Measurements from ENCODE around the gene CEP41. TPM values are rescaled to one million over a fixed set of nuclear protein-coding genes. Genes with fewer than 3 reads are reported as not detected.

The CEP41 gene
- total RNA-seq, 4 donors from 2014 or later = 1.9 to 6.8 (median 3.2) TPM

- H3K36me3 ChIP-seq = no peaks in the 10 kb centered on the region
- peak overlapping the region in 1 of 4 donors; percentile 27 for H3K27ac ChIP-seq
- no peak overlapping the region for H3K4me3 ChIP-seq
- no peaks in the 10 kb centered on the region for H3K4me1 ChIP-seq
- intact Hi-C loops (cut with DNase I) = no loop called here
- no peaks in the 10 kb centered on the region for H3K27me3 ChIP-seq
- no peak for DNase-seq
- H3K9me3 ChIP-seq = no peaks in the 10 kb centered on the region
- WGBS, 2 donors = 74 to 81% methylated on average over 5 of the region's 5 CpGs
- TF ChIP-seq CTCF (IDR thresholded peaks at IDR 0.05) (no peak), POLR2A (IDR thresholded peaks at IDR 0.05) (no peak)
Observed at GRCh38 chr7:130419658-130420057, 21.2 kb downstream of the CEP41 start.

GRCh38 chr7:130418306-130418705 lies 22.5 kb downstream of the CEP41 start:
- Histone ChIP-seq H3K27me3 (no peaks in the 10 kb centered on the region), H3K9me3 (no peaks in the 10 kb centered on the region), H3K27ac (peak overlapping the region in 1 of 4 donors; percentile 3), H3K36me3 (no peaks in the 10 kb centered on the region), H3K4me3 (no peak overlapping the region), H3K4me1 (no peaks in the 10 kb centered on the region)
- 72 to 77% methylated on average over 7 of the region's 7 CpGs for WGBS, 2 donors
- no peak for DNase-seq
- TF ChIP-seq CTCF (IDR thresholded peaks at IDR 0.05) (no peak), POLR2A (IDR thresholded peaks at IDR 0.05) (no peak)
- intact Hi-C loops (cut with DNase I) = no loop called here

GRCh38 chr7:130417213-130417612 lies 23.6 kb downstream of the CEP41 start:
- H3K9me3 ChIP-seq = no peaks in the 10 kb centered on the region
- H3K4me3 ChIP-seq = no peak overlapping the region
- intact Hi-C loops (cut with DNase I) = no loop called here
- no peak for TF ChIP-seq POLR2A (IDR thresholded peaks at IDR 0.05)
- no peak for TF ChIP-seq CTCF (IDR thresholded peaks at IDR 0.05)
- no peaks in the 10 kb centered on the region for H3K4me1 ChIP-seq
- no peaks in the 10 kb centered on the region for H3K36me3 ChIP-seq
- H3K27me3 ChIP-seq = no peaks in the 10 kb centered on the region
- WGBS, 2 donors = 76 to 78% methylated on average over 5 of the region's 5 CpGs
- H3K27ac ChIP-seq = no peak overlapping the region
- DNase-seq = no peak

GRCh38 chr7:130415006-130415405 lies 25.8 kb downstream of the CEP41 start:
- intact Hi-C loops (cut with DNase I) = no loop called here
- no peak for DNase-seq
- H3K27me3 ChIP-seq = no peaks in the 10 kb centered on the region
- TF ChIP-seq POLR2A (IDR thresholded peaks at IDR 0.05) (no peak), CTCF (IDR thresholded peaks at IDR 0.05) (no peak)
- H3K27ac ChIP-seq = no peak overlapping the region
- H3K4me3 ChIP-seq = no peak overlapping the region
- H3K9me3 ChIP-seq = no peaks in the 10 kb centered on the region
- H3K4me1 ChIP-seq = no peaks in the 10 kb centered on the region
- no peaks in the 10 kb centered on the region for H3K36me3 ChIP-seq

GRCh38 chr7:130413201-130413600 lies 27.6 kb downstream of the CEP41 start:
- no peaks in the 10 kb centered on the region for H3K27me3 ChIP-seq
- H3K4me1 ChIP-seq = no peaks in the 10 kb centered on the region
- intact Hi-C loops (cut with DNase I) = no loop called here
- no peaks in the 10 kb centered on the region for H3K36me3 ChIP-seq
- H3K4me3 ChIP-seq = no peak overlapping the region
- H3K9me3 ChIP-seq = no peaks in the 10 kb centered on the region
- WGBS, 2 donors = 96 to 100% methylated on average over 1 to 3 of the region's 4 CpGs
- TF ChIP-seq CTCF (IDR thresholded peaks at IDR 0.05) (no peak), POLR2A (IDR thresholded peaks at IDR 0.05) (no peak)
- H3K27ac ChIP-seq = no peak overlapping the region
- no peak for DNase-seq
